Activated naive CD8-positive, alpha-beta T cell treated with anti-CD3 and anti-CD28 coated beads, Interleukin-2, amount 10 ng/mL, durations not matched to agents 7 days and 5 days (primary cell): Measurements from ENCODE around the gene ZDHHC3. TPM values are rescaled to one million over a fixed set of nuclear protein-coding genes. Genes with fewer than 3 reads are reported as not detected.
"Not testable (repeated sequence)": the region's sequence is repeated elsewhere in the genome, so short reads cannot be mapped to it uniquely, and the experiment has no call there.

Experiments used
- ATAC-seq: fragments of 150-1000 bp; cut with Tn5 transposase; one replicate; pipeline ENCODE4 v1.10.0; 2021; ENCODE audit warnings: low read depth, moderate library complexity
- POLR2A ChIA-PET: fragments of 350-600 bp; sonication (Branson Sonifier 250); formaldehyde crosslinking; loops from one replicate; lab custom pipeline; 2021; ENCODE audit warnings: antibody characterized with exemption; lab: Charles Lee
- DNase-seq: peaks from one replicate; pipeline ENCODE4 v3.0.0; 2021
- H3K27ac Mint-ChIP-seq: one replicate; pipeline ENCODE4 v1.8.0; 2022; ENCODE audit warnings: mild to moderate bottlenecking, mixed read lengths
- H3K27me3 Mint-ChIP-seq: one replicate; pipeline ENCODE4 v1.8.0; 2022; ENCODE audit warnings: mild to moderate bottlenecking, moderate library complexity, mixed read lengths
- H3K36me3 Mint-ChIP-seq: one replicate; pipeline ENCODE4 v1.8.0; 2021; ENCODE audit warnings: mild to moderate bottlenecking, mixed read lengths
- H3K4me1 Mint-ChIP-seq: one replicate; pipeline ENCODE4 v1.8.0; 2021; ENCODE audit warnings: mixed read lengths
- H3K4me3 Mint-ChIP-seq: one replicate; pipeline ENCODE4 v1.8.0; 2022; ENCODE audit warnings: mild to moderate bottlenecking, moderate library complexity, mixed read lengths
- H3K9me3 Mint-ChIP-seq: one replicate; pipeline ENCODE4 v1.8.0; 2021; ENCODE audit warnings: mixed read lengths
- total RNA-seq, 2 experiments: library from RNA; stranded (reverse); gene quantifications; one replicate each; pipeline ENCODE4 v1.2.3, GENCODE V29; 2021

Gene ZDHHC3
- total RNA-seq, 2 experiments from 2014 or later = 44.7 to 51.1 TPM

- no peak overlapping the region for H3K4me3 Mint-ChIP-seq
- H3K4me1 Mint-ChIP-seq = peaks cover 7% of the 10 kb centered on the region
- H3K27me3 Mint-ChIP-seq = no peaks in the 10 kb centered on the region
- no peak for DNase-seq
- H3K27ac Mint-ChIP-seq = no peak overlapping the region
- POLR2A ChIA-PET = no interaction called here
- ATAC-seq = no peak
- peaks cover 24% of the 10 kb centered on the region for H3K36me3 Mint-ChIP-seq
- H3K9me3 Mint-ChIP-seq = no peaks in the 10 kb centered on the region
Observed at GRCh38 chr3:44952689-44953088, 23.3 kb downstream of the ZDHHC3 start.

DNA sequence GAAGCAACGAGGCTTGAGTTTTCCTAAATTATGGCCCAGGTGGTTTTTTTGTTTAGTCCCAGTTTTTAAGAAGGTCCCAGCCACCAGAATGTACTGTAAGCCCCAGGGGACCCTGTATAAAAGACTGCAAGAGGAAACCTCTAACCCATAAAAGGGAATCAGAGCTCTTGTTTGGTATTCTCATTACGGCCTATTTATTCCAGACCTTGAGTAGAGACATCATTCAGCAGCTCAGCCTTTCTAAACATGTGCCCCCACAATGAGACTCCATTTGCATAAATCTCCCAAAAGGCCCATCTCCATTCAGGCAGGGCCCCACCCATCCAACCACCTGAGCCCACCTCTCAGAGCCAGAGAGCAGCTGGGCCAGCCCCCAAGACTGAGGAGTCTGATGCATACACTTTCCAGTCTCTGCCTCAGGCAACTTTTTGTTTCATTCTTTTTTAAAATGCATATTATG is 25.7 kb downstream of the ZDHHC3 start:
- POLR2A ChIA-PET = no interaction called here
- Mint-ChIP-seq H3K4me1 (peaks cover 9% of the 10 kb centered on the region), H3K36me3 (peaks cover 25% of the 10 kb centered on the region), H3K27me3 (no peaks in the 10 kb centered on the region), H3K9me3 (no peaks in the 10 kb centered on the region), H3K27ac (no peak overlapping the region), H3K4me3 (no peak overlapping the region)
- DNase-seq = no peak
- no peak for ATAC-seq

DNA sequence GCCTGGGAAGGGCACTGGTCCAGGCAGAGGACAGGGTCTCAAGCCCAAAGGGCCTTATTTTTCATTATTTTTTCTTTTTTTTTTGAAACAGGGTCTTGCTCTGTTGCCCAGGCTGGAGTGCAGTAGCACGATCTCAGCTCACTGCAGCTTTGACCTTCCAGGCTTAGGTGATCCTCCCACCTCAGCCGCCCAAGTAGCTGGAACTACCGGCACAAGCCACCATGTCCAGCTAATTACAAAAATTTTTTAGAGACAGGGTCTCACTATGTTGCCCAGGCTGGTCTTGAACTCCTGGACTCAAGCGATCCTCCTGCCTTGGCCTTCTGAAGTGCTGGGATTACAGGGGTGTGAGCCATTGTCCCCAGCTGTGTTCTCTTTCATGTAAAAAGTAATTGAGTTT is 26.2 kb downstream of the ZDHHC3 start:
- POLR2A ChIA-PET, H3K4me1 Mint-ChIP-seq, DNase-seq, H3K9me3 Mint-ChIP-seq, H3K27me3 Mint-ChIP-seq, H3K4me3 Mint-ChIP-seq, ATAC-seq, H3K27ac Mint-ChIP-seq: not testable (repeated sequence)
- H3K36me3 Mint-ChIP-seq = peaks cover 25% of the 10 kb centered on the region

DNA sequence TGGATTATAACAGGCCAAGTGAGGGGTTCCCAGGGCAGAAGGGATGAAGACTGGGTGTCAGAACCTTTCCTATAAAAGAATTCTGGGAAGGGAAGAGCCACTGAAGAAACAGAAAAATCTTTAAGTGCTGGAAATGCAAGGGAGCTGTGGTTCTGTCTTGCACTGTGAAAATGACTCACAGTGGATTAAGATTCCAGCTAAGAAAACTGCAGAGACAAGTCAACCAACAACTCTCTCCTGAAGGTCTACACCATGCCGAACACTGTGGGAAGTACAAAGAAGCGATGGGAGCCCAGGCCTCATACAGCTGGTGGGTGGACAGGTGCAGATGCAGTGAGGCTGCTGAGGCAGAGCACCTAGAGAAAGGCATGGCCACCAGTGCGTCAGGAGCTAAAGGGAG is 27.7 kb downstream of the ZDHHC3 start:
- no peaks in the 10 kb centered on the region for H3K9me3 Mint-ChIP-seq
- no peak overlapping the region for H3K27ac Mint-ChIP-seq
- POLR2A ChIA-PET = no interaction called here
- peaks cover 9% of the 10 kb centered on the region for H3K4me1 Mint-ChIP-seq
- H3K4me3 Mint-ChIP-seq = no peak overlapping the region
- H3K36me3 Mint-ChIP-seq = peaks cover 21% of the 10 kb centered on the region
- ATAC-seq (no peak), DNase-seq (no peak)
- H3K27me3 Mint-ChIP-seq = no peaks in the 10 kb centered on the region

DNA sequence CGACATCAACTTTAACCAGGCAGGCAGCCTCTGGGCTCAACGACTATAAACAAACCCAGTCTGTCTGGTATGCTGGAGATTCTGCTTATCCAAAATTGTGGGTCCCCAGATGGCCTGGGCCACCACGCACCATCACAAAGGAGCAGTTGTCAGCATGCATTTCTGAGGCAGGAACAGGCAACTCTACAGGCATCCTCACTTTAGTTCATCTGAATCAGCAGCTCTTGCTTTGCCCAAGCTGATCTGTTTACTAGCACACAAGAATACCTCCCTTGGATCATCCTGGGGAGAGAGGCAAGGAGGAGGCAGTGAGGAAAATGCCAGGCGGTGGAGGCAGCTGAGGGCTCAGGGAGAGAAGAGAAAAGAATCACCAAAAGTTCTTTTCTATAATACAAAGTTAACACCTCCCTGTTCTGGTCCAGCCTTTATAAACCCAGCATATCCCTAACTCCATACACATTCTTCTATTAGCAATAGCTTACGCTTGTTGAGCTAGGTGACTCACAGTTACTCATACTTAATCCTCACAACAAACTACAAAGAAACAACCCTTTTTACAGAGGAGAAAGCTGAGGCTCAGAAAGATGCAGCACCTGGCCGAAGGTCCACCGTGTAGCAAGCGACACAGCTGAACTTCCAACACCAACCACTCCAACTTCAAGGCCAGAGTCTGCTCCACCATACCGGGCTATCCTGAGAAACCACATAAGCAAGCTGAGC is 33.6 kb downstream of the ZDHHC3 start:
- Mint-ChIP-seq H3K27ac (no peak overlapping the region), H3K4me3 (no peak overlapping the region), H3K27me3 (no peaks in the 10 kb centered on the region), H3K4me1 (peaks cover 8% of the 10 kb centered on the region), H3K36me3 (peaks cover 17% of the 10 kb centered on the region), H3K9me3 (no peaks in the 10 kb centered on the region)
- POLR2A ChIA-PET = no interaction called here
- DNase-seq = no peak
- ATAC-seq = no peak

GRCh38 chr3:44939581-44940036 is 36.4 kb downstream of the ZDHHC3 start:
- no peak for ATAC-seq
- H3K9me3 Mint-ChIP-seq = no peaks in the 10 kb centered on the region
- peak overlapping the region; percentile 45 for H3K27ac Mint-ChIP-seq
- H3K4me1 Mint-ChIP-seq = peaks cover 15% of the 10 kb centered on the region
- H3K36me3 Mint-ChIP-seq = peaks cover 30% of the 10 kb centered on the region
- H3K27me3 Mint-ChIP-seq = no peaks in the 10 kb centered on the region
- DNase-seq = no peak
- POLR2A ChIA-PET = no interaction called here
- H3K4me3 Mint-ChIP-seq = no peak overlapping the region

GRCh38 chr3:44932986-44933944 is 42.7 kb downstream of the ZDHHC3 start:
- H3K36me3 Mint-ChIP-seq = peaks cover 50% of the 10 kb centered on the region
- peak overlapping the region; percentile 28 for H3K4me3 Mint-ChIP-seq
- H3K4me1 Mint-ChIP-seq = peaks cover 15% of the 10 kb centered on the region

GRCh38 chr3:44932271-44932670 is 43.7 kb downstream of the ZDHHC3 start:
- no peaks in the 10 kb centered on the region for H3K9me3 Mint-ChIP-seq
- peaks cover 47% of the 10 kb centered on the region for H3K36me3 Mint-ChIP-seq
- ATAC-seq (no peak), DNase-seq (no peak)
- H3K27me3 Mint-ChIP-seq = no peaks in the 10 kb centered on the region
- H3K4me3 Mint-ChIP-seq = no peak overlapping the region
- POLR2A ChIA-PET = no interaction called here
- peaks cover 15% of the 10 kb centered on the region for H3K4me1 Mint-ChIP-seq
- no peak overlapping the region for H3K27ac Mint-ChIP-seq

More at GRCh38 chr3:44932986-44933944, 42.7 kb downstream of the ZDHHC3 start:
- ATAC-seq (peak; percentile 52), DNase-seq (no peak)
- H3K27ac Mint-ChIP-seq = peak overlapping the region; percentile 82
- POLR2A ChIA-PET = no interaction called here
- H3K27me3 Mint-ChIP-seq = no peaks in the 10 kb centered on the region
- no peaks in the 10 kb centered on the region for H3K9me3 Mint-ChIP-seq

DNA sequence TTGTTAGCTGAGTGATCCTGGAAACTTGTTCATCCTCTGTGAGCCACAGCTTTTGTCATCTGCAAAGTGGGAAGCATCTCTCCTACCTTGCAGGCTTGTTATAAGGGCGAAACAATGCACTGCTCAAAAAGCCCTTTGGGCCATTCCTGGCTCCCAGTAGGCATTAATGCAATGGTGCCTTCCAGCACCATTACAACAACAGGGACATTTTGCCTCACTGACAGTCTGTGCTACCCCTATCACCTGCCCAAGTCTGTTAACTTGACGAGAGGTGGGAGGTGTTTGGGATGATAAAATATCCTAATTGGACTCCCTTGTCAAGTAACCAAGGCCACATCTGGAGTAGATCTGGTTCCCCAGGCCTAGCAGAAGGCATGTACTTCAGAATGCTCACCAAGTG is 44.2 kb downstream of the ZDHHC3 start:
- no peaks in the 10 kb centered on the region for H3K27me3 Mint-ChIP-seq
- no peak overlapping the region for H3K4me3 Mint-ChIP-seq
- no peak for DNase-seq
- H3K36me3 Mint-ChIP-seq = peaks cover 42% of the 10 kb centered on the region
- H3K27ac Mint-ChIP-seq = no peak overlapping the region
- peaks cover 15% of the 10 kb centered on the region for H3K4me1 Mint-ChIP-seq
- POLR2A ChIA-PET = no interaction called here
- ATAC-seq = no peak
- no peaks in the 10 kb centered on the region for H3K9me3 Mint-ChIP-seq

- H3K36me3 Mint-ChIP-seq = peaks cover 33% of the 10 kb centered on the region
- no peaks in the 10 kb centered on the region for H3K9me3 Mint-ChIP-seq
- H3K27me3 Mint-ChIP-seq = no peaks in the 10 kb centered on the region
- H3K27ac Mint-ChIP-seq = no peak overlapping the region
- peaks cover 9% of the 10 kb centered on the region for H3K4me1 Mint-ChIP-seq
- DNase-seq (no peak), ATAC-seq (no peak)
- no peak overlapping the region for H3K4me3 Mint-ChIP-seq
- POLR2A ChIA-PET = no interaction called here
Observed at GRCh38 chr3:44930911-44931310, 45.1 kb downstream of the ZDHHC3 start.

DNA sequence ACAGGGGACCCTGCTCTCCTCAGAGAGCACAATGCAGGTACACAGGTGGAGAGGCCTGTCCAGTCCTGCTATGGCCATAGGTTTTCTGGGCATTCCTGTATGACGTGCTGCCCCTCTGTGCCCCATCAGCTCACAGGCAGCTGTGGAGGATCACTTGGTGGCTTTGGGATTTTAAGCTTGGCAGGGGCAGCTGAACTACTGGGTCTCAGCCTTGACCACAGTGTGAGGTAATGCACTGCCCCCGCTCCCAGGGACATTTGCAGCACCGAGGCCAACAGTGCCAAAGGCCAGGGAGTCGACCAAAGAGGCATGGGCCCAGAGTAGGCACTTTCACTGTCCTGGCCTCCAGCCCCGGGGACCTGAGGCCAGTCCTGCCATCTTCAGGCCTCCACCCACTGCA is 46.2 kb downstream of the ZDHHC3 start:
- Mint-ChIP-seq H3K4me1 (peaks cover 6% of the 10 kb centered on the region), H3K36me3 (peaks cover 33% of the 10 kb centered on the region), H3K9me3 (no peaks in the 10 kb centered on the region), H3K27me3 (no peaks in the 10 kb centered on the region), H3K27ac (no peak overlapping the region), H3K4me3 (no peak overlapping the region)
- ATAC-seq (no peak), DNase-seq (no peak)
- POLR2A ChIA-PET = no interaction called here

- peaks cover 13% of the 10 kb centered on the region for H3K36me3 Mint-ChIP-seq
Observed at GRCh38 chr3:44927371-44927770, 48.6 kb downstream of the ZDHHC3 start.

GRCh38 chr3:44926921-44927320 is 49.1 kb downstream of the ZDHHC3 start:
- H3K4me3 Mint-ChIP-seq = no peak overlapping the region
- H3K4me1 Mint-ChIP-seq = no peaks in the 10 kb centered on the region
- no peak overlapping the region for H3K27ac Mint-ChIP-seq
- ATAC-seq = no peak
- POLR2A ChIA-PET = no interaction called here
- H3K36me3 Mint-ChIP-seq = peaks cover 9% of the 10 kb centered on the region
- no peak for DNase-seq
- no peaks in the 10 kb centered on the region for H3K27me3 Mint-ChIP-seq
- no peaks in the 10 kb centered on the region for H3K9me3 Mint-ChIP-seq

More at GRCh38 chr3:44927371-44927770, 48.6 kb downstream of the ZDHHC3 start:
- POLR2A ChIA-PET = no interaction called here
- ATAC-seq (no peak), DNase-seq (no peak)
- no peaks in the 10 kb centered on the region for H3K9me3 Mint-ChIP-seq
- H3K4me1 Mint-ChIP-seq = no peaks in the 10 kb centered on the region
- no peaks in the 10 kb centered on the region for H3K27me3 Mint-ChIP-seq
- H3K27ac Mint-ChIP-seq = no peak overlapping the region
- H3K4me3 Mint-ChIP-seq = no peak overlapping the region
